GM18870 (cell line): Measurements from ENCODE around the gene KRTAP5-5.
"Not testable (repeated sequence)": the region's sequence is repeated elsewhere in the genome, so short reads cannot be mapped to it uniquely, and the experiment has no call there.

Experiments used
- ATAC-seq: cut with Tn5 transposase; IDR thresholded peaks from one replicate; pipeline ENCODE4 v1.9.1; 2021; ENCODE audit warnings: moderate library complexity; ENCODE audit not compliant: unreplicated experiment

The KRTAP5-5 gene

GRCh38 chr11:1605923-1606322 lies 23.7 kb upstream of the KRTAP5-5 start:
- not testable (repeated sequence) for ATAC-seq

GRCh38 chr11:1607156-1607845 lies 22.3 kb upstream of the KRTAP5-5 start:
- ATAC-seq = not testable (repeated sequence)

- not testable (repeated sequence) for ATAC-seq
These were observed 21.7 kb upstream of the KRTAP5-5 start for GRCh38 chr11:1607901-1608300.

DNA sequence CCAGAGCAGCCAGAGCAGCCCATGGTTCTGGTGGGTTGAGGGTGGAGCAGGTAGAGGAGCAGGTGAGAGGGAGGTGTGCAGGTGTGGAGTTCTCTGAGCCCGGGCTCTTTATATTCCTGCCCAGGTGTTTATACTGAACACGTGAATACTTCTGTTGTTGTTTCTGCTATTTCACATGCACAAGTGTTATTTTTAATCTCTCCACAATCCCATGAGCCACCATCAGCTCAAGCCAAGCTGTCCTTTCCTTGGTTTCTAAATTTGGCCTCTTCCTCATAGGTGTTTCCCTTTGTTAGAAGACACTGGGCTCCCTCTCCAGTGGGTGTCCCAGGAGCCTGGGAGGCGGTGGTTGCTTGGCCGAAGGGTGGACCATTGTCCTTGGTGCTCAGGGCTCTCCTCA lies 21.2 kb upstream of the KRTAP5-5 start, which contains the start of gene KRTAP5-3:
Gene KRTAP5-3, minus strand, starts transcription at position 101 of the 400 bp plus-strand sequence. Its CDS starts 78 bp downstream, at position 23.
- no peak for ATAC-seq

GRCh38 chr11:1618231-1618630 lies 11.3 kb upstream of the KRTAP5-5 start:
- no peak for ATAC-seq

DNA sequence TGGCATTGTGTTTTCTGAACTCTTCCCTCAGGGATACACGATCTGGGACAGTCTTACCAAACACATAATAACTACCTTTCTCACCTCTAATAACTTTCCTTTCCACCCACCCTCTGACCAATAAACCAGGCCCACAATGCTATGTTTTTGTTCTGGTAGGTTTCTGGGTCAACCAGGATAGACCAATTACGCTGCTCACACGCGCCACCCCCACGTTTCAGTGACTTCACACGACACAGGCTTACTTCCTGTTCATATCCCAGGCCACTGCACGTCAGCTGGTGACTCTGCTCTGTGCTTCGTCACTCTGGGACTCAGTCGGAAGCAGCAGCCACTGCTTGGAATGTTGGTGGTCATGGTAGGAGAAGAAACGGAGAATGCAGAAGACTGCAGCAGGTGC lies 10.1 kb upstream of the KRTAP5-5 start:
- ATAC-seq = no peak

DNA sequence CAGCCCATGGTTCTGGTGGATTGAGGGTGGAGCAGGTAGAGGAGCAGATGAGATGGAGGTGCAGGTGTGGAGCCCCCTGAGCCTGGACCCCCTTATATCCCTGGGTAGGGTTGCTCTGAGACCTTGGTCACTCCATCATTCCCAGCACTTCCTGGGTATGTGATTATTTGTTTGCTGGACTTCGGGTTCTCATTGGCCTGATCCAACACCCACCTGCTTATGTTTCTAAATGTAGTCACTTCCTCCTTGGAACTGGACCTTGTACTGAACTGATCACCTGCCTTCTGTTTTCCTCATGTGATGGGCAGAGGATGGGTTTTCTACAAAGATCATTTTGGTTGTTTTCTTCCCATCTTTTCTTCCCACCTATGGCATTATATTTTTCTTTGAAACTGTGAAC lies 7.5 kb upstream of the KRTAP5-5 start, which contains the start of gene KRTAP5-4:
Gene KRTAP5-4, minus strand, starts transcription at position 53 of the 400 bp plus-strand sequence. Its CDS starts 45 bp downstream, at position 8.
- no peak for ATAC-seq

DNA sequence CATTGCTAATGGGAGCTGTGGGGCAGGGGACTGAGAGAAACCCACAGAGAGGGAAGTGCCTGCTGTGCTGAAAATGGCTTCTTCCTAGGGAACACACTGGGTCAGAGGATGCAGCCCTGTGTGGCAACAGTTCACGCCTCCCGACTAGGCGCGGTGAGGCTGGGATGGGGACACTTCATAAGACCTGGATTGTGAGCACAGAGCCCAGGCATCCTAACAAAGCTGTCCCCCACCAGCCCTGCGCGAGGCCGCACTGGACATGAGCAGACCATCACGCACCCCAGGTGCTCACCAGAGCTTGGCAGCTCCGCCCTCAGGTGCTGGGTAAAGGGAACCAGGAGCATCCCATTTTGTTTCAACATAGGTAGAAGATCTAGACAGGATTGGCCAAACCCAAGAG lies 5.9 kb upstream of the KRTAP5-5 start:
- no peak for ATAC-seq

DNA sequence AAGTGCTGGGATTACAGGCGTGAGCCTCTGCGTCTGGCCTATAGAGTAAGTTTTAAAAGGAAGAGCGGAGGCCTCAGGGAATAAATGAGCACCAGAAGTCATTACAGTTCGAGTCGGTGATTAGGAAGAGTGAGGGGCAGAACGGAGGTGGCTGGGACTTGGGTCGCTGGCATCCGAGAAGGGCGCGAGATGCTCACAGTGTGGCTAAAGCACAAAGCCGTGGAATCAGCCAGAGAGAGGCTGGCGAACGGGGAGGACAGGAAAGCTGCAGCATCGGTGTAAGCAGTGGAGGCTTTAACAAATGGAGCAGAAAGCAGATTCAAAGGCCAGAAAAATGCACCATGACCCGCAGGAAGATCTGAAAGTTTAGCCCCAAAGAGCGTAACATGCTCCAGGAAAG lies 5.0 kb upstream of the KRTAP5-5 start:
- no peak for ATAC-seq

DNA sequence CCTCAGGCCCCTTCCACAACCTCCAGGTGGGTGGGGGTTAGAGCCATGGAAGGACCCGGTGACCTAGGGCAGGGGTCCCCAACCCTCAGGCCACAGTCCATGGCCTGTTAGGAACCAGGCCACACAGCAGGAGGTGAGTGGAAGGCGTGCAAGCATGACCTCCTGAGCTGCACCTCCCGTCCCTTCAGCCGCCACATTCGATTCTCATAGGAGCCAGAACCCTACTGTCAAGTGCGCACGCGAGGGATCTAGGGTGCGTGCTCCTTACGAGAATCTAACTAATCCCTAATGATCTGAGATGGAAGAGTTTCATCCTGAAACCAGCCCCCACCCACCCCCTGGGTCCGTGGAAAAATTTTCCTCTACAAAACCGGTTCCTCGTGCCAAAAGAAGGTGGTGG lies 4.0 kb upstream of the KRTAP5-5 start:
- no peak for ATAC-seq

- ATAC-seq = no peak
These were observed 859 bp upstream of the KRTAP5-5 start for GRCh38 chr11:1628506-1629325.

- no peak for ATAC-seq
These were observed 696 bp downstream of the KRTAP5-5 start for GRCh38 chr11:1630271-1630670.

- no peak for ATAC-seq
These were observed 1.5 kb downstream of the KRTAP5-5 start for GRCh38 chr11:1631066-1631568.

DNA sequence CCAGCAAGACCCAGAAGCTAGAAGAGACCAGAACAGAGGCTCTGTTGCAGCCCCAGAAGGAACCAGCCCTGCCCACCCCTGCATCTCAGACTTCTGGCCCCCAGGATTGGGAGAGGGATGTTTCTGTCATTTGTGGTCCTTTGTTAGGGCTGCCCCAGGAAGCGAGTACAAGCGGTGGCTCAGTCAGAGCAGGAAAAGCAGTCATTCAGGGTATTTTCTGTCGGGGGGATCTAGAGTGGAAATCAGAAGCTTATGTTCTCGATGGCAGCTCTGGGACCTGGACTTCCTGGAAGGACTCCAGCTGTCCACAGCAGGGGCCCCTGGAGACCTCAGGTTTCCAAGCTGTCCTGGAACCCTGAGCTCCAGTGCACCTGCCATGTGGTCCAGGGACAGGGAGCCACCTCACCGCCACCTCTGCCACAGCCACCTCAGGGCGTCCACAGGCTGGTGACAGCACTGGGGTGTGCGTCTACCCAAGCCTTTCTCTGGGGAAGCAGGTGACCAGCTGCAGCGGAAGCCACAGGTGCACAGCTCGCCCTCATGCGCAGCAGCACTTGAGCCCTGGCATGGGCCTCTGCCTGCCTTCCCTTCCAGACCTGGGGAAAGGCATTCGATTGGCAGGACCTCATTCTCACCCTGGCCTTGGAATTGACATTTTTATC lies 2.6 kb downstream of the KRTAP5-5 start:
- no peak for ATAC-seq

DNA sequence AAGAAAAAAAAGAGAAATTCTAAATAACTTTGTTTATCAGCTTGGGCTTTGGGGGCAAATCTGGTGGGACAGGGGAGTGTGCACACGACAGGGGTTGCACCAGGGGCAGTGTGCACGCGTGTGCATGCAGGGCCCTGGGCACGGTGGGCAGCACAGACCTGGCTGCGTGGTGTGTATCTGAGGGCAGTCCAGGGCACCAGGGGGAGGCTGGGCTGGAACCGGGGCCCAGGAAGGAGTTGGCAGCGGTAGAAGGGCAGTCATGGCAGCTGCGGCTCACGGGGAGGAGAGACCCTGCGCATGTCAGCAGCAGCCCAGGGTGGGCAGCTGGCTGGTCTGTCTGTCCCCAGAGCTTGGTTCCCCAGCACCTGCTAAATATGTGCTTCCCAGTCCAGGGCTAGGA lies 4.3 kb downstream of the KRTAP5-5 start:
- ATAC-seq = no peak

DNA sequence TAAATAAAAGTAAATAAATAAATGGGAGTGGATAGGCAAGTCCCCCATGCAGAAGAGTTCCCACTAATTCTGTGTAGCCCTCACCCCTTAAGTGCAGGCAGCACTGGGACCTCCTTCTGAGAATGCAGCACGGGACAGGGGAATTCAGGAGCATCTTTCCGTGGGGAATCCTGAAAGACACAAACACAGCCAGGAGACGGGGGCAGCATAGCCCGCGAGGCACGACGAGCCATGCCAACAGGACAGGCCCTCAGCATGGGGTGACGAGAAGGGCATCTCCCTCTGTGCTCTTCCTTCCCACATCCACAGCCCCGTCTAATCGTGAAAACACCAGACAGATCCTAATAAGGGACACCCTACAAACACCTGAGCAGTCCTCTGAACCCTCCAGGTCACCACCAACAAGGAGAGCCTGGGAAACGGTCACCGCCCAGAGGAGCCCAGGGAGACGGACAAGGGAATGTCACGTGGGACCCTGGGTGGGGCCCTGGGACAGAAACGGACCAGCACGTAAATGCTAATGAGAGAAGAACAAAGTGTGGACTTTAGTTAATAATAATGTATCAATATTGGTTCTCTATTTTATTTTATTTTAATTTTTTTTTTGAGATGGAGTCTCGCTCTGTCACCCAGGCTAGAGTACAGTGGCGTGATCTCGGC lies 6.8 kb downstream of the KRTAP5-5 start:
- ATAC-seq = no peak

DNA sequence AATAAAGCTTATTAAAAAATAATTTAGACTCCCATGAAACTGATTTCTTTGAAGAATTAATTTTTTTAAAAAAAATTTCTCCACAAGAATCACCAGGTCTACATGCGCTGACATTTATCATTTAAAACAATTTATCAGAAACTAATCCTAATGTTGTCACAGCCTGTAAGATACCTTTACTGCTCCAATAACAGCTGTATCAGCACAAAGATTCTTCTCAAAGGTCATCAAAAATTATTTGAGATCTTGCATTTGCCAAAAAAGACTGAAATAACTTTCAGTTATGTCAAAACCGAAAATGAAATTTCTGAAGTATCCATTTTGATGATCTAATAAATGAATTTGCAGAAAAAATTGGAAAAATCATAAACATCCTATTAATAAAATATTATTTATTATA lies 8.1 kb downstream of the KRTAP5-5 start:
- ATAC-seq = no peak

- no peak for ATAC-seq
These were observed 8.8 kb downstream of the KRTAP5-5 start for GRCh38 chr11:1638344-1638743.

GRCh38 chr11:1639102-1639620 lies 9.6 kb downstream of the KRTAP5-5 start:
- no peak for ATAC-seq

- no peak for ATAC-seq
These were observed 10.1 kb downstream of the KRTAP5-5 start for GRCh38 chr11:1639666-1640065.
